Neutrophil (primary cell): ENCODE data around the gene CABLES1.

ENCODE experiments used
- H3K27ac ChIP-seq: fragments of 200-600 bp; sonication (generic); 2 replicates; pipeline ENCODE4 v1.5.1; 2016; ENCODE audit warnings: mild to moderate bottlenecking, moderate library complexity
- H3K27me3 ChIP-seq: fragments of 200-600 bp; sonication (generic); 2 replicates; pipeline ENCODE4 v1.6.0; 2016; ENCODE audit warnings: mild to moderate bottlenecking
- H3K36me3 ChIP-seq: fragments of 200-600 bp; sonication (generic); 2 replicates; pipeline ENCODE4 v1.5.1; 2017
- H3K4me1 ChIP-seq, 2 experiments: fragments of 200-600 bp in 1 of 2; sonication (generic) in 1 of 2; 1 replicate in 1 of 2; 2 replicates in 1 of 2; pipeline versions ENCODE4 v1.5.1 to v1.6.1; 2013 to 2016; ENCODE audit warnings: low read depth in 1 of 2, low read length in 1 of 2, mild to moderate bottlenecking in 1 of 2, moderate library complexity in 1 of 2; ENCODE audit not compliant: control insufficient read depth in 1 of 2, insufficient read depth in 1 of 2
- H3K4me3 ChIP-seq, 2 experiments: fragments of 200-600 bp in 1 of 2; sonication (generic) in 1 of 2; 1 replicate in 1 of 2; 2 replicates in 1 of 2; pipeline ENCODE4 v1.5.1; 2013 to 2016; ENCODE audit warnings: low read depth in 1 of 2, low read length in 1 of 2, mild to moderate bottlenecking in 1 of 2, moderate library complexity in 1 of 2
- H3K9me3 ChIP-seq: fragments of 200-600 bp; sonication (generic); 2 replicates; pipeline ENCODE4 v1.5.1; 2016
- TF ChIP-seq, protein P1 (sequence below): fragments of 200-600 bp; sonication (generic); IDR thresholded peaks from 2 replicates; pipeline ENCODE4 v1.5.1; 2016; ENCODE audit warnings: antibody characterized with exemption

The CABLES1 gene

DNA sequence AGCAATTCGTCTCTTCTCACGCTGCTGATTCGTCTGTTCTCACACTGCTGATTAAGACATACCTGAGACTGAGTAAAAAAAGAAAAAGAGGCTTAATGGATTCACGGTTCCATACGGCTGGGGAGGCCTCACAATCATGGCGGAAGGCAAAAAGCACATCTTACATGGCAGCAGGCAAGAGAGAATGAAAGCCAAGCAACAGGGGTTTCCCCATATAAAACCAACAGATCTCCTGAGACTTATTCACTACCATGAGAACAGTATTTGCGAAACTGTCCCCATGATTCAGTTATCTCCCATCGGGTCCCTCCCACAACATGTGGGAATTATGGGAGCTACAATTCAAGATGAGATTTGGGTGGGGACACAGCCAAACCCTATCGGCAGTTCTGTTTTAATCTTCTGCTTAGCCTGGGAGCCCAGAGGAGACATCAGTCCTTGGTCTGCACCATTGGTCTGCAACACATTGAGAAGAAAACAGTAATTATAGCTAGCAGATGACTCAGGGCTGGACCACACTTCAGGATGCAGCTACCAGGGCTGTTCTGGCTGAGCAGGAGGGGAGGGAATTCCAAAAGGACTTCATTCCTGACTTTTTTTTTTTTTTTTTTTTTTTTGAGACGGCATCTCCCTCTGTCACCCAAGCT, 69.4 kb downstream of the CABLES1 start:
- H3K36me3 ChIP-seq: no peaks in the 10 kb centered on the region
- H3K4me1 ChIP-seq: no peaks in the 10 kb centered on the region
- H3K4me3 ChIP-seq: no peak overlapping the region
- H3K9me3 ChIP-seq: no peaks in the 10 kb centered on the region
- no peaks in the 10 kb centered on the region for H3K27me3 ChIP-seq
- TF ChIP-seq, protein P1, sequence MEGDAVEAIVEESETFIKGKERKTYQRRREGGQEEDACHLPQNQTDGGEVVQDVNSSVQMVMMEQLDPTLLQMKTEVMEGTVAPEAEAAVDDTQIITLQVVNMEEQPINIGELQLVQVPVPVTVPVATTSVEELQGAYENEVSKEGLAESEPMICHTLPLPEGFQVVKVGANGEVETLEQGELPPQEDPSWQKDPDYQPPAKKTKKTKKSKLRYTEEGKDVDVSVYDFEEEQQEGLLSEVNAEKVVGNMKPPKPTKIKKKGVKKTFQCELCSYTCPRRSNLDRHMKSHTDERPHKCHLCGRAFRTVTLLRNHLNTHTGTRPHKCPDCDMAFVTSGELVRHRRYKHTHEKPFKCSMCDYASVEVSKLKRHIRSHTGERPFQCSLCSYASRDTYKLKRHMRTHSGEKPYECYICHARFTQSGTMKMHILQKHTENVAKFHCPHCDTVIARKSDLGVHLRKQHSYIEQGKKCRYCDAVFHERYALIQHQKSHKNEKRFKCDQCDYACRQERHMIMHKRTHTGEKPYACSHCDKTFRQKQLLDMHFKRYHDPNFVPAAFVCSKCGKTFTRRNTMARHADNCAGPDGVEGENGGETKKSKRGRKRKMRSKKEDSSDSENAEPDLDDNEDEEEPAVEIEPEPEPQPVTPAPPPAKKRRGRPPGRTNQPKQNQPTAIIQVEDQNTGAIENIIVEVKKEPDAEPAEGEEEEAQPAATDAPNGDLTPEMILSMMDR: no peak
- no peak overlapping the region for H3K27ac ChIP-seq

DNA sequence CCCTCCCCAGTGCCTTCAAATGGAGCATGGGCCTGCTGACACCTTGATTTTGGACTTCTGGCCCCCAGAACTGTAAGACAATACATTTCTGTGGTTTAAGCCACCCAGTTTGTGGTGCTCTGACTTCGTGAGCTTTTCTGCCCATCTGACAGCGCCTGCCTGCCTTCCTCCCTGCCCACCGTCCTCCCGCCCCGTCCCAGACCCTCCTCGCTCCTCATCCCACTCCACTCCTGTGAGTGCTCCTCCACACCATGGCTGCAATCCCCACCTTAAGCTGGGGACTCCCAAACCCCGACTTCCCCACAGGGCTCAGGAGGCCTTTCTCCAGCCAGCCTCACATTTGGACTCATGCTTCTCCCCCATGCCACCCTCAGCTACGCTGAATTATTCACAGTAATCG, 70.7 kb downstream of the CABLES1 start:
- Histone ChIP-seq H3K9me3 (no peaks in the 10 kb centered on the region), H3K27ac (no peak overlapping the region), H3K36me3 (no peaks in the 10 kb centered on the region), H3K27me3 (no peaks in the 10 kb centered on the region), H3K4me1 (no peaks in the 10 kb centered on the region), H3K4me3 (no peak overlapping the region)
- TF ChIP-seq, protein P1: no peak

DNA sequence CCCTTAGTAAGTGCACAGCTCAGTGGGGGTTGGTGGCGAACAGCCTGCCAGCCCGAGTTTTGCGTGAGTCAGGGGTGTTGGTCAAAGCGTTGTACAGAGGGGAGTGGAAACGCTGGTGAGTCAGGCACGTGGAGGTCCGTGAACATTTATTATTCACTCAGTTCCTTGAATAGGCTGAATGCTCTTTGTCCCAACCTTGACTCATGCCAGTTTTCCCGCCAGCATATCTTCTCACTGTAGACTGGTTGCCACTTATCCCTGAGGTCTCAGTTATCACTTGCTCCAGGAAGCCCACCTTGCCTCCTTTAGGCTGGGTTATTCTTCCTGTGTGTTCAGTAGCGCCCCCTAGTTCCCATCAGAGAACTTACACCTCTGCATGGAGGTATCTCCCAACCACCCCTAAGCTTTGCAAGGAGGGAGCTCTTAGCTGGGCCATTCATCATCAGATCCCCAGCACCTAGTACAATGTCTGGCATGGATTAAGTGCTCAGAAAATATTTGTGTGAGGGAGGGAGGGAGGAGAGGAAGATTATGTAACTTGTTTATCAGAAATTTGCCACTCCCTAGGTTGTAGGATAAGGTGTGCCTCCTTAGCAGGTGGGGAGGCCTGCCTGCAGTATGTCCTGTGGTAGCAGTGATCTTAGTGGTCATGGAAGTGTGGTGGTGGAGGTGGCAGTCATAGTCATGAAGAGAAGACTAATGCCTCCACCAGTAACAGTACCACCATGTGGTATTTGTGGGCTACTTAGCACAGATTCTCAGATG, 72.1 kb downstream of the CABLES1 start:
- H3K27ac ChIP-seq: no peak overlapping the region
- H3K27me3 ChIP-seq: no peaks in the 10 kb centered on the region
- TF ChIP-seq, protein P1: no peak
- H3K4me3 ChIP-seq: no peak overlapping the region
- H3K36me3 ChIP-seq: no peaks in the 10 kb centered on the region
- no peaks in the 10 kb centered on the region for H3K9me3 ChIP-seq
- H3K4me1 ChIP-seq: no peaks in the 10 kb centered on the region

DNA sequence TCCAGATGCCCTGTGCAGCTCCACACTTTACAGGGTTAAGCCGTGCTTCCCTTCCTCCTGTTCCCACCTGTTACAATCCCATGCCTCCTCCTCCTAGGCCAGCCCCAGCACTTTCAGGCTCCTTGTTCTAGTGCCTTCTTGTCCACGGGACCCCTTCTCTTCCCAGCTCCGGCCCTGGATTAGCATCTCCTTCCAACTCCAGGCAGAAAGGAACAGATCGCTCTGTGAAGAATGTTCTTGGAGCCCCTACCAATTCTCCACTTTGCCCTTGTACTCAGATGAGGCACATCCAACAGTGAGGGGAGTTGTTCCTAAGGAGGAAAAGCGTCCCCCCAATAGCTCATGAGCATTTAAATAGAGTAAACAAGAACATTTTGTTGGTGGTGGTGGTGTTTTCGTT, 72.7 kb downstream of the CABLES1 start:
- H3K27ac ChIP-seq: no peak overlapping the region
- H3K4me1 ChIP-seq: no peaks in the 10 kb centered on the region
- no peak overlapping the region for H3K4me3 ChIP-seq
- TF ChIP-seq, protein P1: no peak
- no peaks in the 10 kb centered on the region for H3K9me3 ChIP-seq
- H3K27me3 ChIP-seq: no peaks in the 10 kb centered on the region
- H3K36me3 ChIP-seq: no peaks in the 10 kb centered on the region

DNA sequence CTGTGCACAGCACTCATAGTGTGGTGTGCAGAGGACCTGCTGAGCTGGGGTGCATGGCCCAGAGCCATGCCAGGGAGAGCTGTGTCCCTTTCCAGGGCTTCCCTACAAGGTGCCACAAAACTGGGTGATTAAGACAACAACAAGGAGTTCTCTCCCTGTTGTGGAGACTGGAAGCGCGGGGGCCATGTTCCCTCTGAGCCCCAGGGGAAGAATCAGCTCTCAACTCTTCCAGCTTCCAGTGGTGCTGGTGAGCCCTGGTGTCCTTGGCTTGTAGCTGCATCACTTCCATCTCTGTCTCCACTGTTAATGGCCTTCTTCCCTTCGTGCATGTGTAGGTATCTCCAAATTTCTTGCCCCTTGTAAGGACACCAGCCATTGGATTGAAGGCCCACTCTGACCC, 73.3 kb downstream of the CABLES1 start:
- no peaks in the 10 kb centered on the region for H3K36me3 ChIP-seq

More for the DNA sequence above, 73.3 kb downstream of the CABLES1 start:
- Histone ChIP-seq H3K27ac (no peak overlapping the region), H3K9me3 (no peaks in the 10 kb centered on the region), H3K4me1 (no peaks in the 10 kb centered on the region), H3K4me3 (no peak overlapping the region), H3K27me3 (no peaks in the 10 kb centered on the region)
- TF ChIP-seq, protein P1: no peak
